DND-41 (cell line): Measurements from ENCODE around the gene ABLIM1.

Experiments
- ATAC-seq: fragments of 200-7000 bp; cut with Tn5 transposase; 3 replicates; pipeline ENCODE4 v1.9.1; 2021; ENCODE audit warnings: low read depth; ENCODE audit not compliant: insufficient read depth
- DNase-seq: peaks from one replicate; pipeline ENCODE4 v3.0.0-alpha.2; 2020
- H2AFZ ChIP-seq: 2 replicates; pipeline ENCODE4 v1.6.0; 2012; ENCODE audit warnings: low read depth, low read length
- H3K27ac ChIP-seq: 2 replicates; pipeline ENCODE4 v1.5.1; 2012; ENCODE audit warnings: low read length, inconsistent platforms
- H3K27me3 ChIP-seq: fragments of 200-600 bp; sonication (generic); 2 replicates; pipeline ENCODE4 v1.6.0; 2012; ENCODE audit warnings: low read length, mild to moderate bottlenecking, inconsistent platforms; ENCODE audit not compliant: insufficient read depth, poor library complexity
- H3K36me3 ChIP-seq: 2 replicates; pipeline ENCODE4 v1.5.1; 2012; ENCODE audit warnings: low read length, inconsistent platforms; ENCODE audit not compliant: insufficient read depth
- H3K4me1 ChIP-seq: 2 replicates; pipeline ENCODE4 v1.5.1; 2012; ENCODE audit warnings: mild to moderate bottlenecking, low read length; ENCODE audit not compliant: insufficient read depth
- H3K4me2 ChIP-seq: 2 replicates; pipeline ENCODE4 v1.6.0; 2012; ENCODE audit warnings: mild to moderate bottlenecking, moderate library complexity, low read length, inconsistent platforms; ENCODE audit not compliant: insufficient read depth
- H3K4me3 ChIP-seq, 2 experiments: fragments of 200-600 bp in 1 of 2; shearing (Covaris generic) in 1 of 2; 2 replicates each; pipeline ENCODE4 v1.5.1; 2012 to 2016; ENCODE audit warnings: inconsistent platforms in 2 of 2, low read length in 2 of 2, mild to moderate bottlenecking in 2 of 2, low read depth in 1 of 2, moderate library complexity in 1 of 2
- H3K79me2 ChIP-seq: 2 replicates; pipeline ENCODE4 v1.6.0; 2012; ENCODE audit warnings: low read length, inconsistent platforms; ENCODE audit not compliant: insufficient read depth
- H3K9ac ChIP-seq: 2 replicates; pipeline ENCODE4 v1.6.0; 2012; ENCODE audit warnings: low read depth, mild to moderate bottlenecking, inconsistent platforms, low read length, moderate library complexity
- H3K9me3 ChIP-seq: 2 replicates; pipeline ENCODE4 v1.5.1; 2012; ENCODE audit warnings: low read length, moderate library complexity, mild to moderate bottlenecking, inconsistent platforms; ENCODE audit not compliant: insufficient read depth, severe bottlenecking
- H4K20me1 ChIP-seq: 2 replicates; pipeline ENCODE4 v1.6.0; 2012; ENCODE audit warnings: low read length; ENCODE audit not compliant: insufficient read depth
- EZH2 ChIP-seq: IDR thresholded peaks from 3 replicates; pipeline ENCODE4 v1.6.1; 2012; ENCODE audit warnings: borderline replicate concordance, low read depth, mild to moderate bottlenecking, moderate library complexity, low read length, inconsistent platforms; ENCODE audit not compliant: severe bottlenecking
- TF ChIP-seq, protein P1 (sequence below): IDR thresholded peaks from 2 replicates; pipeline ENCODE4 v1.5.1; 2012; ENCODE audit warnings: borderline replicate concordance, low read length, moderate library complexity, mild to moderate bottlenecking; ENCODE audit not compliant: poor library complexity, severe bottlenecking; ENCODE audit errors: extremely low read depth

ABLIM1 gene

DNA sequence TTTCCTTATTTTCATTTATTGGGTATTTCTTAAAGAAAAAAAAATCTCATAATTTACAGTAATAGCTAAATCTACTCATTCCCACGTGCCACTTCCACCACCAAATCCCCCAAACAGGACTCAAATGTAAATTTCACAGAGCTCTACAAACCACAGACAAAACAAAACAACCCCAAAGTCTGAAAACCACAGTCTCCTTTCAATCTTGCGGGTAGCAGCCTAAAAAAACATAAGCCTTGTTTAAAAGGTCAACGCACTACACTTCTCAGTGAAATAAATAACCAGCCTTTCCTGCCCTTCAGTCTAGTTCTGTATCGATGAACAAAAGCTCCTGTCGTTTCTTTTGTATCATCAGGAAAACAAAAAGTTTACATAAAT is 132.0 kb downstream of the ABLIM1 start:
- Histone ChIP-seq H3K36me3 (no peaks in the 10 kb centered on the region), H3K9ac (no peak overlapping the region), H3K9me3 (no peaks in the 10 kb centered on the region), H3K27me3 (peaks cover 35% of the 10 kb centered on the region), H3K4me2 (peak overlapping the region; percentile 61), H3K27ac (peak overlapping the region; percentile 22; the same call in 1 of the 2 replicates), H3K4me3 (peak overlapping the region in 1 of 2 experiments; percentile 27; a peak in 1 of 4 replicates), H4K20me1 (peaks cover 11% of the 10 kb centered on the region), H2AFZ (no peak overlapping the region), H3K4me1 (peaks cover 33% of the 10 kb centered on the region), H3K79me2 (no peaks in the 10 kb centered on the region)
- TF ChIP-seq EZH2, result no peak
- TF ChIP-seq, protein P1, sequence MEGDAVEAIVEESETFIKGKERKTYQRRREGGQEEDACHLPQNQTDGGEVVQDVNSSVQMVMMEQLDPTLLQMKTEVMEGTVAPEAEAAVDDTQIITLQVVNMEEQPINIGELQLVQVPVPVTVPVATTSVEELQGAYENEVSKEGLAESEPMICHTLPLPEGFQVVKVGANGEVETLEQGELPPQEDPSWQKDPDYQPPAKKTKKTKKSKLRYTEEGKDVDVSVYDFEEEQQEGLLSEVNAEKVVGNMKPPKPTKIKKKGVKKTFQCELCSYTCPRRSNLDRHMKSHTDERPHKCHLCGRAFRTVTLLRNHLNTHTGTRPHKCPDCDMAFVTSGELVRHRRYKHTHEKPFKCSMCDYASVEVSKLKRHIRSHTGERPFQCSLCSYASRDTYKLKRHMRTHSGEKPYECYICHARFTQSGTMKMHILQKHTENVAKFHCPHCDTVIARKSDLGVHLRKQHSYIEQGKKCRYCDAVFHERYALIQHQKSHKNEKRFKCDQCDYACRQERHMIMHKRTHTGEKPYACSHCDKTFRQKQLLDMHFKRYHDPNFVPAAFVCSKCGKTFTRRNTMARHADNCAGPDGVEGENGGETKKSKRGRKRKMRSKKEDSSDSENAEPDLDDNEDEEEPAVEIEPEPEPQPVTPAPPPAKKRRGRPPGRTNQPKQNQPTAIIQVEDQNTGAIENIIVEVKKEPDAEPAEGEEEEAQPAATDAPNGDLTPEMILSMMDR, result no peak
- ATAC-seq (peak; percentile 4; the same call in 2 of the 3 replicates), DNase-seq (no peak)

DNA sequence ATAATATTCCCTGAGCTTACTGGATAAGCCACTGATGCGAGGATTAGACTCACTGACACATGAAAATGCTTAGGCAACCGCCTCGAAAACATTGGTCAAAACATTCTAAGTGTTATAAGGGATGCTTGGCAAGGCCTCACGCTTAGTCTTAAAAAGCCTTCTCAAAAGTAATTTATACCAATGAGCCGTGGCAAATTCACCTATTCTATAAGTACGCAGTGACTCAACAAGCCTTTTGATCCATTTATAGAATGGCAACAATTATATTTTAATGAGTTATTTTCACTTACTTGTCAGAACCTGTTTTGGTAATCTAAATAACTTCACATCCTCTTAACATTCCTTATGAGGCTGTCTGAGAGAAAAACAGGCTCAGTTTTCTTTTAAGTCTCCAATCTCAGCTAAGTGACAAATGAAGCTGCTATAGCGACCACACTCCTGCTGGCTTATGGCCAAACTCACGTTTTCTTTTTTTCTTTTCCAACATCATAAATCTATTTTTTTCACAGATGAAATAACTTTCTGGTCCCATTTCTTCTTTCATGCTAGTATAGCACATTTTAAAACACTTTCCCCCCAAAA is 132.6 kb downstream of the ABLIM1 start:
- Histone ChIP-seq H3K79me2 (no peaks in the 10 kb centered on the region), H3K9ac (no peak overlapping the region), H3K27me3 (peaks cover 37% of the 10 kb centered on the region), H3K27ac (no peak overlapping the region), H3K36me3 (no peaks in the 10 kb centered on the region), H3K4me1 (peaks cover 33% of the 10 kb centered on the region), H3K9me3 (no peaks in the 10 kb centered on the region), H3K4me2 (peak overlapping the region; percentile 61), H3K4me3 (no peak overlapping the region), H2AFZ (no peak overlapping the region), H4K20me1 (peaks cover 11% of the 10 kb centered on the region)
- DNase-seq (no peak), ATAC-seq (no peak)
- no peak for TF ChIP-seq EZH2
- TF ChIP-seq, protein P1, result no peak

DNA sequence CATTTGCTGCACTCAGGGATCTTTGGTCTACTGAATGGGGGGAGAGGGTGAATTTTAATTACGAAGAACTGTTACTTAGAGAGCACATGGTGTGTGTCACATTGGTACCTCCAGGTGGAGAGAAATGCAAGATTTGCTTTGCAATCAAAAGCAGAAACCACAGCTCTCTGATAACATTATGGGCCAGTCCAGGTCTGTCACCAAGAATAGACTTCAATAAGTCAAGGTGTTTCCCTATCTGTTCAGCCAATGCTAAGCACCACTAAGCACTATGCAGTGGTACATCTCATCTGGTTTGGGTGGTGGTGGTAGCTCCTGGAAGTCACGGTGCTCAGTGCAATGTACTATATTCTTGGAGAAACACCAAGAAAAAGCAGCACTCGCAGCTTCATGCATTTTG is 134.2 kb downstream of the ABLIM1 start:
- Histone ChIP-seq H4K20me1 (peaks cover 11% of the 10 kb centered on the region), H3K4me2 (no peak overlapping the region), H2AFZ (no peak overlapping the region)

More for the DNA sequence above, 134.2 kb downstream of the ABLIM1 start:
- no peak overlapping the region for H3K9ac ChIP-seq
- H3K4me1 ChIP-seq, result peaks cover 33% of the 10 kb centered on the region
- no peak overlapping the region for H3K4me3 ChIP-seq
- no peaks in the 10 kb centered on the region for H3K9me3 ChIP-seq
- peaks cover 41% of the 10 kb centered on the region for H3K27me3 ChIP-seq
- no peak overlapping the region for H3K27ac ChIP-seq
- ATAC-seq (no peak), DNase-seq (no peak)
- TF ChIP-seq EZH2, result no peak
- TF ChIP-seq, protein P1, result no peak
- no peaks in the 10 kb centered on the region for H3K36me3 ChIP-seq
- no peaks in the 10 kb centered on the region for H3K79me2 ChIP-seq
